WTC11 (cell line): Measurements from ENCODE around the gene CHST13. TPM values are rescaled to one million over a fixed set of nuclear protein-coding genes. Genes with fewer than 3 reads are reported as not detected.

ENCODE experiments used
- ATAC-seq: fragments of 200-7000 bp; cut with Tn5 transposase; 2 replicates; pipeline ENCODE4 v1.10.0; 2021; ENCODE audit warnings: mild to moderate bottlenecking, moderate library complexity
- CTCF ChIA-PET: fragments of 300-600 bp; sonication (Branson Sonifier 250); formaldehyde crosslinking; loops from one replicate; lab custom pipeline; 2021; ENCODE audit warnings: antibody characterized with exemption; lab: Charles Lee
- POLR2A ChIA-PET: fragments of 350-600 bp; sonication (Branson Sonifier 250); formaldehyde crosslinking; loops from one replicate; lab custom pipeline; 2021; ENCODE audit warnings: antibody characterized with exemption; lab: Charles Lee
- DNase-seq: peaks from one replicate; pipeline ENCODE4 v3.0.0; 2021; ENCODE audit warnings: low spot score
- H3K27ac Mint-ChIP-seq: 2 replicates; pipeline ENCODE4 v1.8.0; 2021; ENCODE audit warnings: mixed read lengths
- H3K27me3 Mint-ChIP-seq: 2 replicates; pipeline ENCODE4 v1.8.0; 2021; ENCODE audit warnings: low read depth, mild to moderate bottlenecking, moderate library complexity, mixed read lengths
- H3K36me3 Mint-ChIP-seq: 2 replicates; pipeline ENCODE4 v1.8.0; 2021; ENCODE audit warnings: mixed read lengths
- H3K4me1 Mint-ChIP-seq: 2 replicates; pipeline ENCODE4 v1.8.0; 2022; ENCODE audit warnings: mixed read lengths
- H3K4me3 Mint-ChIP-seq: 2 replicates; pipeline ENCODE4 v1.8.0; 2021; ENCODE audit warnings: mild to moderate bottlenecking, moderate library complexity, mixed read lengths
- H3K9me3 Mint-ChIP-seq: 2 replicates; pipeline ENCODE4 v1.8.0; 2021; ENCODE audit warnings: mixed read lengths
- AR ChIP-seq: fragments of 250-450 bp; sonication (Bioruptor Pico); IDR thresholded peaks from 2 replicates; pipeline ENCODE4 v1.9.0; 2021; ENCODE audit warnings: mild to moderate bottlenecking
- CTCF ChIP-seq: fragments of 200-600 bp; IDR thresholded peaks from 2 replicates; pipeline ENCODE4 v1.8.0; 2022; ENCODE audit warnings: antibody characterized with exemption
- ERG ChIP-seq: fragments of 250-450 bp; sonication (Bioruptor Pico); IDR thresholded peaks from 2 replicates; pipeline ENCODE4 v1.8.0; 2021; ENCODE audit warnings: mild to moderate bottlenecking
- FOXJ3 ChIP-seq: sonication (generic); formaldehyde crosslinking; IDR thresholded peaks from 2 replicates; pipeline ENCODE4 v1.9.0; 2021; ENCODE audit warnings: missing genetic modification reagents, mild to moderate bottlenecking, borderline replicate concordance
- FOXP4 ChIP-seq: sonication (generic); formaldehyde crosslinking; IDR thresholded peaks from 2 replicates; pipeline ENCODE4 v1.8.0; 2022; ENCODE audit warnings: mild to moderate bottlenecking, missing genetic modification reagents
- HMGA2 ChIP-seq: fragments of 250-450 bp; sonication (Bioruptor Pico); IDR thresholded peaks from 2 replicates; pipeline ENCODE4 v1.4.0; 2021; ENCODE audit warnings: mild to moderate bottlenecking, moderate library complexity
- IRF2 ChIP-seq: sonication (generic); formaldehyde crosslinking; IDR thresholded peaks from 2 replicates; pipeline ENCODE4 v1.8.0; 2022; ENCODE audit warnings: low read depth, missing genetic modification reagents, borderline replicate concordance
- MLX ChIP-seq: sonication (generic); formaldehyde crosslinking; IDR thresholded peaks from 2 replicates; pipeline ENCODE4 v1.8.1; 2023; ENCODE audit warnings: mild to moderate bottlenecking, missing genetic modification reagents, moderate library complexity
- MYBL2 ChIP-seq: sonication (generic); formaldehyde crosslinking; IDR thresholded peaks from 2 replicates; pipeline ENCODE4 v1.8.1; 2023; ENCODE audit warnings: mild to moderate bottlenecking, moderate library complexity, missing genetic modification reagents
- NFYB ChIP-seq: sonication (generic); formaldehyde crosslinking; conservative IDR thresholded peaks from 2 replicates; pipeline ENCODE4 v1.8.0; 2022; ENCODE audit warnings: low read depth, missing genetic modification reagents
- NR3C1 ChIP-seq: sonication (generic); formaldehyde crosslinking; conservative IDR thresholded peaks from 2 replicates; pipeline ENCODE4 v1.8.1; 2023; ENCODE audit warnings: low read depth, mild to moderate bottlenecking, missing genetic modification reagents
- OVOL2 ChIP-seq: fragments of 250-450 bp; sonication (Bioruptor Pico); IDR thresholded peaks from 2 replicates; pipeline ENCODE4 v1.9.0; 2021; ENCODE audit warnings: mild to moderate bottlenecking, borderline replicate concordance
- PRRX2 ChIP-seq: fragments of 250-450 bp; sonication (Bioruptor Pico); IDR thresholded peaks from 2 replicates; pipeline ENCODE4 v1.8.0; 2021; ENCODE audit warnings: mild to moderate bottlenecking
- RELA ChIP-seq: sonication (generic); formaldehyde crosslinking; IDR thresholded peaks from 2 replicates; pipeline ENCODE4 v1.8.1; 2022; ENCODE audit warnings: missing genetic modification reagents, mild to moderate bottlenecking, borderline replicate concordance
- SMAD4 ChIP-seq: sonication (generic); formaldehyde crosslinking; IDR thresholded peaks from 2 replicates; pipeline ENCODE4 v1.8.0; 2022; ENCODE audit warnings: mild to moderate bottlenecking, missing genetic modification reagents
- TEAD1 ChIP-seq: sonication (generic); formaldehyde crosslinking; IDR thresholded peaks from 2 replicates; pipeline ENCODE4 v1.8.0; 2022; ENCODE audit warnings: mild to moderate bottlenecking, missing genetic modification reagents
- TP53 ChIP-seq: sonication (generic); formaldehyde crosslinking; IDR thresholded peaks from 2 replicates; pipeline ENCODE4 v1.8.1; 2023; ENCODE audit warnings: mild to moderate bottlenecking, missing genetic modification reagents
- ZBTB21 ChIP-seq: sonication (generic); formaldehyde crosslinking; IDR thresholded peaks from 2 replicates; pipeline ENCODE4 v1.8.1; 2023; ENCODE audit warnings: mild to moderate bottlenecking, missing genetic modification reagents, borderline replicate concordance
- ZBTB43 ChIP-seq: sonication (generic); formaldehyde crosslinking; IDR thresholded peaks from 2 replicates; pipeline ENCODE4 v1.8.1; 2023; ENCODE audit warnings: mild to moderate bottlenecking, missing genetic modification reagents
- ZNF121 ChIP-seq: sonication (generic); formaldehyde crosslinking; IDR thresholded peaks from 2 replicates; pipeline ENCODE4 v1.8.0; 2023; ENCODE audit warnings: missing genetic modification reagents
- ZNF232 ChIP-seq: sonication (generic); formaldehyde crosslinking; IDR thresholded peaks from 2 replicates; pipeline ENCODE4 v1.8.0; 2022; ENCODE audit warnings: mild to moderate bottlenecking, missing genetic modification reagents
- ZNF317 ChIP-seq: sonication (generic); formaldehyde crosslinking; IDR thresholded peaks from 2 replicates; pipeline ENCODE4 v1.8.1; 2023; ENCODE audit warnings: low read depth, mild to moderate bottlenecking, moderate library complexity, missing genetic modification reagents, borderline replicate concordance
- ZNF671 ChIP-seq: fragments of 250-450 bp; sonication (Bioruptor Pico); IDR thresholded peaks from 2 replicates; pipeline ENCODE4 v1.8.0; 2021; ENCODE audit warnings: mild to moderate bottlenecking
- ZSCAN18 ChIP-seq: fragments of 250-450 bp; sonication (Bioruptor Pico); IDR thresholded peaks from 2 replicates; pipeline ENCODE4 v2.1.2; 2022; ENCODE audit warnings: mild to moderate bottlenecking, moderate library complexity
- total RNA-seq: library from RNA; stranded (reverse); gene quantifications from 3 replicates; pipeline ENCODE4 v1.2.3, GENCODE V29; 2021

Gene CHST13
- total RNA-seq, 1 experiment from 2014 or later = 4.1 TPM

- ChIA-PET POLR2A (interaction anchor here (0.6 kb wide), 1 partner anchor 115 kb away, joined by 3 read pairs; no protein-coding TSS in a partner anchor), CTCF (interaction anchor here (0.7 to 1.4 kb wide), 6 partner anchors 13 to 377 kb away, joined by 3 to 8 read pairs (median 5); partner anchors contain the start of gene CHST13)
- Mint-ChIP-seq H3K9me3 (no peaks in the 10 kb centered on the region), H3K27ac (no peak overlapping the region), H3K4me1 (no peaks in the 10 kb centered on the region), H3K4me3 (no peak overlapping the region), H3K27me3 (no peaks in the 10 kb centered on the region), H3K36me3 (no peaks in the 10 kb centered on the region)
- TF ChIP-seq ZBTB43 (CRISPR knock-in tag) (no peak), NFYB (no peak), MYBL2 (CRISPR knock-in tag) (no peak), CTCF (no peak), ZNF671 (CRISPR knock-in tag) (no peak), SMAD4 (CRISPR knock-in tag) (no peak), ZNF232 (CRISPR knock-in tag) (no peak), MLX (CRISPR knock-in tag) (no peak), HMGA2 (CRISPR knock-in tag) (no peak), TEAD1 (CRISPR knock-in tag) (no peak), OVOL2 (CRISPR knock-in tag) (no peak), FOXJ3 (CRISPR knock-in tag) (no peak), PRRX2 (no peak), ZBTB21 (CRISPR knock-in tag) (no peak), NR3C1 (CRISPR knock-in tag) (no peak), ZSCAN18 (CRISPR knock-in tag) (no peak)
- DNase-seq (no peak), ATAC-seq (no peak)
These were observed 13.5 kb upstream of the CHST13 start for GRCh38 chr3:126510308-126510910.

- Mint-ChIP-seq H3K9me3 (no peaks in the 10 kb centered on the region), H3K4me3 (no peak overlapping the region), H3K27me3 (no peaks in the 10 kb centered on the region), H3K36me3 (no peaks in the 10 kb centered on the region), H3K4me1 (no peaks in the 10 kb centered on the region), H3K27ac (no peak overlapping the region)
- CTCF ChIA-PET = interaction anchor here (1.2 to 1.4 kb wide), 2 partner anchors 11 to 148 kb away, joined by 4 to 8 read pairs; no protein-coding TSS in a partner anchor
- no peak for DNase-seq
- ATAC-seq = no peak
- POLR2A ChIA-PET = no interaction called here
- TF ChIP-seq ZBTB21 (CRISPR knock-in tag) (no peak), OVOL2 (CRISPR knock-in tag) (no peak), TP53 (CRISPR knock-in tag) (no peak), ZNF317 (no peak), AR (CRISPR knock-in tag) (no peak), ZNF121 (CRISPR knock-in tag) (no peak), ERG (no peak), IRF2 (no peak), FOXP4 (CRISPR knock-in tag) (no peak), RELA (CRISPR knock-in tag) (no peak)
These were observed 12.7 kb upstream of the CHST13 start for GRCh38 chr3:126511291-126511690.
